H9 (cell line): Measurements from ENCODE around the gene PHETA1. TPM values are rescaled to one million over a fixed set of nuclear protein-coding genes. Genes with fewer than 3 reads are reported as not detected.

Experiments used
- DNase-seq: peaks from one replicate; pipeline ENCODE4 v3.0.0-alpha.2; 2017
- H2AFZ ChIP-seq: one replicate; pipeline ENCODE4 v1.6.1; 2013; ENCODE audit warnings: mild to moderate bottlenecking, low read length, control low read depth, moderate library complexity
- H2AK5ac ChIP-seq: 2 replicates; pipeline ENCODE4 v1.6.1; 2013; ENCODE audit warnings: low read length, control low read depth, mixed read lengths; ENCODE audit not compliant: insufficient read length
- H2BK120ac ChIP-seq: one replicate; pipeline ENCODE4 v1.6.1; 2013; ENCODE audit warnings: low read depth, mild to moderate bottlenecking, low read length, control low read depth, inconsistent platforms; ENCODE audit not compliant: poor library complexity, severe bottlenecking
- H2BK12ac ChIP-seq: 2 replicates; pipeline ENCODE4 v1.6.1; 2013; ENCODE audit warnings: low read length, control low read depth, mixed read lengths, low read depth; ENCODE audit not compliant: insufficient read length
- H2BK15ac ChIP-seq: 2 replicates; pipeline ENCODE4 v1.6.1; 2013; ENCODE audit warnings: low read depth, low read length, control low read depth
- H2BK20ac ChIP-seq: one replicate; pipeline ENCODE4 v1.6.1; 2013; ENCODE audit warnings: low read depth, mild to moderate bottlenecking, low read length, control low read depth, inconsistent platforms; ENCODE audit not compliant: poor library complexity, severe bottlenecking
- H2BK5ac ChIP-seq: 2 replicates; pipeline ENCODE4 v1.6.1; 2013; ENCODE audit warnings: low read length, control low read depth, mixed read lengths; ENCODE audit not compliant: insufficient read length
- H3K14ac ChIP-seq: 2 replicates; pipeline ENCODE4 v1.6.1; 2013; ENCODE audit warnings: low read length, control low read depth; ENCODE audit not compliant: insufficient read depth
- H3K18ac ChIP-seq: 2 replicates; pipeline ENCODE4 v1.6.1; 2013; ENCODE audit warnings: low read depth, mild to moderate bottlenecking, mixed read lengths, low read length, control low read depth; ENCODE audit not compliant: insufficient read length
- H3K23ac ChIP-seq: 2 replicates; pipeline ENCODE4 v1.6.1; 2013; ENCODE audit warnings: low read length, control low read depth, mixed read lengths, low read depth; ENCODE audit not compliant: insufficient read length
- H3K23me2 ChIP-seq: 2 replicates; pipeline ENCODE4 v1.6.1; 2013; ENCODE audit warnings: low read depth, mild to moderate bottlenecking, mixed read lengths, low read length, control low read depth; ENCODE audit not compliant: insufficient read length, poor library complexity, severe bottlenecking
- H3K27ac ChIP-seq: 2 replicates; pipeline ENCODE4 v1.5.1; 2013; ENCODE audit warnings: low read length, control low read depth, mixed read lengths, low read depth; ENCODE audit not compliant: insufficient read length
- H3K27me3 ChIP-seq: 2 replicates; pipeline ENCODE4 v1.6.1; 2013; ENCODE audit warnings: low read length, control low read depth, inconsistent platforms; ENCODE audit not compliant: insufficient read depth
- H3K4ac ChIP-seq: 2 replicates; pipeline ENCODE4 v1.6.1; 2013; ENCODE audit warnings: low read depth, mild to moderate bottlenecking, control low read depth, inconsistent platforms, low read length, moderate library complexity
- H3K4me1 ChIP-seq: 2 replicates; pipeline ENCODE4 v1.6.1; 2013; ENCODE audit warnings: low read length, control low read depth, inconsistent platforms; ENCODE audit not compliant: insufficient read depth
- H3K4me2 ChIP-seq: 2 replicates; pipeline ENCODE4 v1.6.1; 2013; ENCODE audit warnings: low read length, control low read depth, mixed read lengths; ENCODE audit not compliant: insufficient read length, insufficient read depth
- H3K56ac ChIP-seq: 2 replicates; pipeline ENCODE4 v1.6.1; 2013; ENCODE audit warnings: low read depth, mild to moderate bottlenecking, mixed read lengths, low read length, control low read depth; ENCODE audit not compliant: insufficient read length
- H3K79me1 ChIP-seq: 2 replicates; pipeline ENCODE4 v1.6.1; 2013; ENCODE audit warnings: low read depth, mild to moderate bottlenecking, moderate library complexity, low read length, control low read depth, inconsistent platforms; ENCODE audit not compliant: insufficient read depth, poor library complexity, severe bottlenecking
- H3K79me2 ChIP-seq: 2 replicates; pipeline ENCODE4 v1.6.1; 2013; ENCODE audit warnings: low read length, control low read depth, inconsistent platforms; ENCODE audit not compliant: insufficient read depth
- H3K9ac ChIP-seq: 2 replicates; pipeline ENCODE4 v1.6.1; 2013; ENCODE audit warnings: low read length, control low read depth, mixed read lengths; ENCODE audit not compliant: insufficient read length; ENCODE audit errors: extremely low read depth
- H3K9me3 ChIP-seq: one replicate; pipeline ENCODE4 v1.6.1; 2013; ENCODE audit warnings: low read depth, low read length, inconsistent platforms; ENCODE audit not compliant: control insufficient read depth
- H3T11ph ChIP-seq: one replicate; pipeline ENCODE4 v1.6.1; 2013; ENCODE audit warnings: mild to moderate bottlenecking, low read length, control low read depth, inconsistent platforms
- H4K20me1 ChIP-seq: one replicate; pipeline ENCODE4 v1.6.1; 2013; ENCODE audit not compliant: control insufficient read depth, insufficient read length, insufficient read depth
- H4K5ac ChIP-seq: 2 replicates; pipeline ENCODE4 v1.6.1; 2013; ENCODE audit warnings: low read depth, mild to moderate bottlenecking, mixed read lengths, low read length, control low read depth; ENCODE audit not compliant: insufficient read length
- H4K8ac ChIP-seq: replicated peaks from 2 replicates; pipeline ENCODE4 v1.6.1; 2013; ENCODE audit warnings: low read length, control low read depth, mixed read lengths, low read depth; ENCODE audit not compliant: insufficient read length
- H4K91ac ChIP-seq: 2 replicates; pipeline ENCODE4 v1.6.1; 2013; ENCODE audit warnings: low read depth, mild to moderate bottlenecking, moderate library complexity, mixed read lengths, low read length, control low read depth; ENCODE audit not compliant: insufficient read length
- H3K27ac Mint-ChIP-seq, 3 experiments: 2 replicates in 2 of 3; 3 replicates in 1 of 3; pipeline ENCODE4 v1.8.0; 2020 to 2021; ENCODE audit warnings: mixed read lengths in 3 of 3, mild to moderate bottlenecking in 1 of 3, moderate library complexity in 1 of 3
- H3K27me3 Mint-ChIP-seq: 2 replicates; pipeline ENCODE4 v1.8.0; 2021; ENCODE audit warnings: low read depth, mild to moderate bottlenecking, moderate library complexity, mixed read lengths
- H3K36me3 Mint-ChIP-seq, 3 experiments: 2 replicates in 2 of 3; 3 replicates in 1 of 3; pipeline ENCODE4 v1.8.0; 2020 to 2021; ENCODE audit warnings: low read depth in 3 of 3, mixed read lengths in 3 of 3; ENCODE audit not compliant: insufficient read depth in 1 of 3
- H3K4me1 Mint-ChIP-seq, 2 experiments: 2 replicates each; pipeline ENCODE4 v1.8.0; 2020; ENCODE audit warnings: mixed read lengths in 2 of 2
- H3K4me3 Mint-ChIP-seq, 2 experiments: 2 replicates in 1 of 2; 3 replicates in 1 of 2; pipeline ENCODE4 v1.8.0; 2020 to 2021; ENCODE audit warnings: mild to moderate bottlenecking in 2 of 2, mixed read lengths in 2 of 2, moderate library complexity in 1 of 2
- H3K9me3 Mint-ChIP-seq, 2 experiments: 2 replicates in 1 of 2; 3 replicates in 1 of 2; pipeline ENCODE4 v1.8.0; 2020; ENCODE audit warnings: mild to moderate bottlenecking in 2 of 2, mixed read lengths in 2 of 2, moderate library complexity in 1 of 2
- CTCF ChIP-seq: fragments of 200-600 bp; sonication (generic); conservative IDR thresholded peaks from 3 replicates; pipeline ENCODE4 v1.8.0; 2021; ENCODE audit warnings: antibody characterized with exemption, mild to moderate bottlenecking
- WGBS: extraction: QIAGEN DNeasy Blood & Tissue Kit; methylation state at CpG from one replicate; pipeline ENCODE4 v1.1.7; 2013; ENCODE audit warnings: missing lambda C conversion rate, low lambda C conversion rate, mixed read lengths; ENCODE audit not compliant: insufficient read length; ENCODE audit errors: extremely low coverage; 5-methylcytosine and 5-hydroxymethylcytosine counted together
- total RNA-seq: library from RNA; stranded (reverse); gene quantifications from 2 replicates; pipeline ENCODE4 v1.2.1, GENCODE V29; 2021

Gene PHETA1
- total RNA-seq, 1 experiment from 2014 or later, result 13.1 TPM

- Histone ChIP-seq H3K9me3 (no peaks in the 10 kb centered on the region), H4K20me1 (no peaks in the 10 kb centered on the region), H3T11ph (no peak overlapping the region), H3K23me2 (no peaks in the 10 kb centered on the region), H3K4me2 (no peak overlapping the region), H2BK5ac (no peak overlapping the region), H4K91ac (no peak overlapping the region), H2BK12ac (no peak overlapping the region), H3K4ac (no peak overlapping the region), H4K5ac (no peak overlapping the region), H3K23ac (no peak overlapping the region), H3K56ac (no peak overlapping the region), H3K14ac (no peak overlapping the region), H3K4me1 (no peaks in the 10 kb centered on the region), H3K27me3 (no peaks in the 10 kb centered on the region), H3K79me2 (no peaks in the 10 kb centered on the region), H4K8ac (no peak overlapping the region), H2AFZ (no peak overlapping the region), H2BK120ac (no peak overlapping the region), H3K79me1 (no peaks in the 10 kb centered on the region), H2AK5ac (no peak overlapping the region), H2BK15ac (no peak overlapping the region), H2BK20ac (no peak overlapping the region), H3K18ac (no peak overlapping the region), H3K27ac (no peak overlapping the region), H3K9ac (no peak overlapping the region)
- no peak for DNase-seq
- no peak for TF ChIP-seq CTCF
- H3K4me3 Mint-ChIP-seq, result no peak overlapping the region
- peaks cover 5 to 7% of the 10 kb centered on the region in 2 experiments for H3K4me1 Mint-ChIP-seq
- no peak overlapping the region for H3K27ac Mint-ChIP-seq
- no CpG with 5 or more reads among the region's 5 CpGs for WGBS
- H3K9me3 Mint-ChIP-seq, result no peaks in the 10 kb centered on the region
- peaks cover 2 to 6% (median 5%) of the 10 kb centered on the region in 3 experiments; a peak in 5 of 7 replicates for H3K36me3 Mint-ChIP-seq
- no peaks in the 10 kb centered on the region for H3K27me3 Mint-ChIP-seq
These were observed 52.2 kb downstream of the PHETA1 start for GRCh38 chr12:111316671-111317070.
